OCI-LY3 (cell line): ENCODE measurements around the gene SH3BGRL.

ENCODE experiments used
- EZH2phosphoT487 ChIP-seq: fragments of 200-600 bp; shearing (Covaris generic); IDR thresholded peaks from 2 replicates; pipeline ENCODE4 v1.6.1; 2018; ENCODE audit warnings: antibody characterized with exemption, mixed run types, low read depth
- TF ChIP-seq, protein P1 (sequence below): fragments of 200-600, 300-600 bp; sonication (generic); IDR thresholded peaks from 2 replicates; pipeline ENCODE4 v1.5.1; 2014; ENCODE audit warnings: antibody characterized with exemption, low read length, low read depth

DNA sequence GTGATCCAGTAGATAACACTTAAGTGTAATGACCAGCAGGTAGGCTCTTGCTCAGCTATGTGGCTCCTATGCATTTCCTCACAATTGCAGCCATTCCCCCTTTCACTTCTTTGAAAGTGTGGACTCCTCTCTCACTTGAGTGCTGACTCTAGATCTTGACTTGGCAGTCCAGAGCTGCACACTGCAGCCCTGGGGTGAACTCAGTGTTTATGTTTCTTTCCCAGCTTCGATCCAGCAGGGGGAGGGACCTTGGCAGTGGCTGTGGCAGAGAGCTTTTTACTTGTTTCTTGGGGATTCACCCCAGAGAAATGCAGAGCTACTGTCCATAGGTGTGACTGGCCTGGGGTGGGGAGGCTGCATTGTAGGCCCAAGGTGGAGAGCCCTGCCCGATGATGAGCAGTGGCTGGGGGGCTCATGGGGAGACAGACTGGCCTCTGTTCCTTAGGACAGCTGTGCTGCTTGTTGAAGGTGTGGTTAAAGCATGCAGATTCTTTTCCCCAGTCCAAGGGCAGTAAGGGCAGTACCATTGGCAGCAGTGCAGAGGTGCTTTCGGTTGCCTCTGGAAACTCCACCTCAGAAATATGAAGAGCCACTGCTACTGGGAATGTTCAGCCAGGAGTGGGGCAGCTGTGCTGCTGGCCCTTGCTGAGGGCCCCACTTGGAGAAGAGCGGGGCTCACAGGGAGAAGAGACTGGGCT lies 134.7 kb downstream of the SH3BGRL start:
- TF ChIP-seq EZH2phosphoT487: no peak
- TF ChIP-seq, protein P1, sequence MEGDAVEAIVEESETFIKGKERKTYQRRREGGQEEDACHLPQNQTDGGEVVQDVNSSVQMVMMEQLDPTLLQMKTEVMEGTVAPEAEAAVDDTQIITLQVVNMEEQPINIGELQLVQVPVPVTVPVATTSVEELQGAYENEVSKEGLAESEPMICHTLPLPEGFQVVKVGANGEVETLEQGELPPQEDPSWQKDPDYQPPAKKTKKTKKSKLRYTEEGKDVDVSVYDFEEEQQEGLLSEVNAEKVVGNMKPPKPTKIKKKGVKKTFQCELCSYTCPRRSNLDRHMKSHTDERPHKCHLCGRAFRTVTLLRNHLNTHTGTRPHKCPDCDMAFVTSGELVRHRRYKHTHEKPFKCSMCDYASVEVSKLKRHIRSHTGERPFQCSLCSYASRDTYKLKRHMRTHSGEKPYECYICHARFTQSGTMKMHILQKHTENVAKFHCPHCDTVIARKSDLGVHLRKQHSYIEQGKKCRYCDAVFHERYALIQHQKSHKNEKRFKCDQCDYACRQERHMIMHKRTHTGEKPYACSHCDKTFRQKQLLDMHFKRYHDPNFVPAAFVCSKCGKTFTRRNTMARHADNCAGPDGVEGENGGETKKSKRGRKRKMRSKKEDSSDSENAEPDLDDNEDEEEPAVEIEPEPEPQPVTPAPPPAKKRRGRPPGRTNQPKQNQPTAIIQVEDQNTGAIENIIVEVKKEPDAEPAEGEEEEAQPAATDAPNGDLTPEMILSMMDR: no peak
